Muscle of arm (tissue), 12 donors: ENCODE data around the gene PTPRN2. TPM values are rescaled to one million over a fixed set of nuclear protein-coding genes. Genes with fewer than 3 reads are reported as not detected.

ENCODE experiments used
- DNase-seq: peaks from one replicate; pipeline ENCODE4 v3.0.0-alpha.2; 2013
- polyA plus RNA-seq, 12 donors: library from polyadenylated mRNA; unstranded; fragments of 120-200 nt; gene quantifications; one replicate each; pipeline ENCODE4 v1.2.1, GENCODE V29; 2013; ENCODE audit not compliant: insufficient read length in 12 of 12

Gene PTPRN2
- polyA plus RNA-seq, 12 donors = 1.6 to 8.7 (median 2.3) TPM; not detected in 1

DNA sequence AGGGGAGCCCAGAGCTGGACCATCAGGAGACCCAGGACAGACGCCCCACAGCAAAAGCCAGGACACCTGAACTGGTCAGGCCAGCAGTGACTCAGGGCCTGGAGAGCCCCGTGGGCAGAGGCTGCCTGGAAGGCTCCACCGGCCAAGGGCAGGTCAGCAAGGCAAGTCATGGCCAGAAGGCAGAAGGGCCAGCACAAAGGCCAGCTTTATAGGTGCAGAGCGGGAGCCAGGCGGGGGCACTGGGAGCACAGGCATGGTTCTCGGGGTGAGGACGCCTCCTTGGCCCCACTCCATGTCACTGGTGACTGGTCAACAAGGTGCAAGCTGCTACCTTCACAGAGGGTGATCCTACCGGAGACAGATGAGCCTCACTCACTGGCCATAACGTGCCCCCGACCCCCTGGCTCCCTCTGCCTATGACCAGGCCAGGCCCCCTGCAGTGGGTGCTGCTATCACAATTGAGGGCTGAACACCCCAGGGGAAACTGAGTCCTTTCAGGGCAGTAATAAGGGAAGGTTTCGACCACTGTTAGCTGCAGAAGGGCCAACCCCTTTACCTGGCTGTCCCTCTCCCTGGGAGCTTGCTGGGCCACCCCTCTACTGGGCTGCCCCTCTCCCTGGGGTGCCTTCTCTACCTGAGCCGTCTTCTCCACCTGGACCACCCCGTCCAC, 317.4 kb downstream of the PTPRN2 start:
- DNase-seq = no peak

DNA sequence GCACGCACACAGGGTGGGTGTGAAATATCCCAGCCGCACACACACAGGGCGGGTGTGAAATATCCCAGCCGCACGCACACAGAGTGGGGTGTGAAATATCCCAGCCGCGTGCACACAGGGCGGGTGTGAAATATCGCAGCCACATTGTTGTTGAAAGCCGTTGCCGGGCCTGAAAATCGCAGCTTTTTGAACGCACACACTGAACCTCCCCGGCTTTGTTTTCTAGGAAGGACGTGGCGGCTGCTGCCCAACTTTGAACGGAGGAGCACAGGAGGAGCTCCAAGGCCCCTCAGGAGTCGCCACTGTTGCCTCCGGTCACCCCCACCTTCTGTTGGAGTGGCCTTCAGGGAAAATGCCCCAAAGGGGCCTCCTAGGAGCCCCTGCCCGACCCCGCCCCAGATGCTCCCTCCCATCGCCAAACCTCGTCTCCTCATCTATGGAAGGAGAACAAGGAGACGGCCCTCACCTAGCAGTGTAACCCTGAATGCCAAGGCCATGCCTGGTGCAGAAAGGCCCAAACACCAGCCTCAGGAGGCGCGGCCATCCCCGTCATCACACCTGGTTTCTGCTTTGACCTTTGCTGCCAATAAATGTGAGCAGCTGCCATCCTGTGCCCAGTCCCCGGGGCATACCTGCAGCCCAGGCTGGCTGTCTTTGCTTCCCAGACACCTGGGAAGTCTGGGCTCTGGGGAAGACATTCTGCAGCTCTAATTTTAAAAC, 318.6 kb downstream of the PTPRN2 start:
- DNase-seq = no peak

DNA sequence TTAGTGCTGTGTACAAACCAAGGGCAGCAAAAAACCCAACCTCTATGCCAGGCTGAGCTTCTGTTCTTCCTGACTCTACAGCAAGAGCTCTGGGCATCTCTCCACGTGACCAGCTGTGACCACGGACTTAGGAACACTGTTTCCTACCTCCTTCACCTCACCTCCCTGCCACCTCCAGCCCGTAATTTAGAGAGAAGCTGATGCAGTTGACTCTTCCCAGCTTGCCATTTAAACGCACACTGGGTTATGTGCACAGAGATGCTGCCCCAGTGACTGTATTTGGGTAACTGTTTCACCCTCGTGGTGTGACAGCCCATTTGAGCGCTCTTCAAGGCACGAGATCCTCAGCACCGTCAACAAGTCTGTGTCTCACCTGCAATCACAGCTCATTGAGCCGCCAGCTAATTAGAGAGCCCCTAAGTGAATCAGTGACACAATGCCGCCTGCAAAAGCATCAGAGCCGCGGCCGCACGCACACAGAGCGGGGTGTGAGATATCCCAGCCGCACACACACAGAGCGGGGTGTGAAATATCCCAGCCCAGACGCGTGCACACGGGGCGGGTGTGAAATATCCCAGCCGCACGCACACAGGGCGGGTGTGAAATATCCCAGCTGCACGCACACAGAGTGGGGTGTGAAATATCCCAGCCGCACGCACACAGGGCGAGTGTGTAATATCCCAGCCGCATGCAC, 319.7 kb downstream of the PTPRN2 start:
- no peak for DNase-seq

DNA sequence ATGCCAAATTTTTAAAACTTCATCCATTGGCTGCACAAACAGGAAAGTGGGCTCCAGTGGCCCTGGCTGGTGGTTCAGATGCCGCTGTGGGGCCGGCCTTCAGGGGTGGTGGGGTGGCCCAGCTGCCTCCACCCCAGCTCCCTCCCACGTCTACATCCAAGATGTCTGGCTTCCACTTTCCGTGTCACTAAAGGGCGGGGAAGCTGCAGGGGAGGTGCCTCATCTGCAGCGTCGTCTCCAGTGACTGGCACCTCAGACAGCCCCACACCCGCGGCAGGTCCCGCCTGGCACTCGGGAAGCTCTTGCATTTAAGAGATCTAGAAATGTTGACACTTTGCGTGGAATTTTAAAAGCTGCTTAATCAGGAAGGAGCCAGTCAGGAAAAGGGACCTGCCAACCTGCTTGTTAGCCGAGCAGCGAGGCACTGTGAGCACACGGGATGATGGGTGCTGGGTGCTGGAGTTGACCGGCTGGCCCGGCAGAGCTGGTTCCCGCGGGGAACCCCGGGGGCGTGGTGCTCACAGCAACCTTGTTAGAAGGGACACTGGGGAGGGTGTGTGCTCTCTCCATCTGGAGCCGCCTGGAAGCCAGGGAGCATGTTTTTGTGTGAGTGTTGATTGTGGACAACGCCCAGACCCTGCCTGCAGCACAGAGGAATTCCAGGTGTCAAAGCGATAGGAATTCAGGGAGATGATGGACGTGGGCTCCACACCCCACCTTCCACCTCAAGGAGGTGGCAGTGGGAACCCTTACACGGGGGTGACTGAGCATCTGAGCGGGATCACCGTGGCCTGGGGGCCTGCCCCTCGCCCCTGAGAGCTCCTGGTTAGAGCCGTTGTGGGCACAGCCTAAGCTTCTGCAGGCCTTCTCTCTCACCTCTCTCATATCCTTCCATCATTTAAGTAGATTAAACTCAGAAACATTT, 320.5 kb downstream of the PTPRN2 start:
- DNase-seq = no peak

DNA sequence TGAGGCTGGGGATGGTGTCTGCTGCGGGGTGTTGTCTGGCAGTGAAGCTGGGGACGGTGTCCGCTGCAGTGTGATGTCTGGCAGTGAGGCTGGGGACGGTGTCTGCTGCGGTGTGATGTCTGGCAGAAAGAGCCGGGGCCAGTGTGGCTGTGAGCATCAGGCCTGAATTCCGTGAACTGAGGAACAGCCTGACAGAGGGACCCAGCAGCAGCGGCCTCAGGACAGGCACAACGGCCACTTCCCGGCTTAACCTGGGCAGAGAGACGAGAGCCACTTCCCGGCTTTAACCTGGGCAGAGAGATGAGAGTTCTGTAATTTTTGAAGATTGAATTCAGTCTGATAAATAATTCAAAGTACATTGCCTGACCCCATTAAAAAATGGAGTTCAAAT, 321.2 kb downstream of the PTPRN2 start:
- no peak for DNase-seq

DNA sequence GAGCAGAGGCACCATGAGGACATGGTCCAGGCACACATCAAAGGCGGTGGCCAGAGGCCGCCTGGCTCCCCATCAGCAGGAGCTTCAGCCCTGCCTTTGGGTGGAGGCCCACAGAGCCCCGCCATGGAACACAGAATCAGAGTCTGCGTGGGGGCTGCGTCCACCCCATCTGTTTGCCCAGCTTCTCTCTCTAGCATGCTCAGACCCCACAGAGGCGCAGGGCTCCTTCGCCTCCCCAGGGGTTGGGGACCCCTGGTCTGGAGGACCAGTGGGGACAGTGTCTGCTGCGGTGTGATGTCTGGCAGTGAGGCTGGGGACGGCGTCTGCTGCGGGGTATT, 321.9 kb downstream of the PTPRN2 start:
- no peak for DNase-seq

DNA sequence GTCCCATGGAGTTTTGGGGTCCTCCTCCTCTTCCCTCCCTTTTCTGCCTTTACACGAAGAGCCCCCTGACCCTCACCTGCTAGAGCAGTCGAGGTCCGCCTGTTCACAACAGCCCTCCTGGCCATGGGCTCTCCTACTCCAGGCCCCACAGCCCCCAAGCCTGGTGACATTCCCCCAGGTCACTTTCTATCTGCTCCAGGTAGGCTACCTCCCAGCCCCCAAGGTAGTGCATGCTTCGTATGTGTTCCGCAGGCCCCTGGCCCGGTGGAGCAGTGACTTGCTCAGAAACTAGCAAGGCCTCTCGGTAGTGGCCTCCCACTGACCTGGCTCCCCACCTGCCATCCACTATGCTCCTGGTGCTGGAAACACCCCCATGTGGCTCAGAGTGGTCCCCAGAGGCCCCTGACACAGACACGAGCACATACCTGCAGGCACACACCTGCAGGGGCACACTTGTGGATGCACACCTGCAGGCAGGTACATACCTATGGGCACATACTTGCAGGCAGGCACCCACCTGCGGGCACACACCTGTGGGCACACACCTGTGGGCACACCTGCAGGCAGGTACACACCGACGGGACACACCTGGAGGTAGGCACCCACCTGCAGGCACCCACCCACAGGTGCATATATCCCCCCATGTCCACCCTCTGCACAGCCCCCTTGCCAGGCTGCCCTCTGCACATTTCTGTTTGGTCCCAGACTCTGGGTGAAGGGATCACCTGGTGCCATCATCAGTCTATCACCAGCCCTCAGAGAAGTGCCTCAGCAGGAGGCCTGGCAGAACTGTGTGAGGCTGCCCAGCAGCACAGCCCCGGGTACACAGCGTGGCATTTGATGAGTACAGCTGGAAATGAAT, 322.5 kb downstream of the PTPRN2 start:
- no peak for DNase-seq

DNA sequence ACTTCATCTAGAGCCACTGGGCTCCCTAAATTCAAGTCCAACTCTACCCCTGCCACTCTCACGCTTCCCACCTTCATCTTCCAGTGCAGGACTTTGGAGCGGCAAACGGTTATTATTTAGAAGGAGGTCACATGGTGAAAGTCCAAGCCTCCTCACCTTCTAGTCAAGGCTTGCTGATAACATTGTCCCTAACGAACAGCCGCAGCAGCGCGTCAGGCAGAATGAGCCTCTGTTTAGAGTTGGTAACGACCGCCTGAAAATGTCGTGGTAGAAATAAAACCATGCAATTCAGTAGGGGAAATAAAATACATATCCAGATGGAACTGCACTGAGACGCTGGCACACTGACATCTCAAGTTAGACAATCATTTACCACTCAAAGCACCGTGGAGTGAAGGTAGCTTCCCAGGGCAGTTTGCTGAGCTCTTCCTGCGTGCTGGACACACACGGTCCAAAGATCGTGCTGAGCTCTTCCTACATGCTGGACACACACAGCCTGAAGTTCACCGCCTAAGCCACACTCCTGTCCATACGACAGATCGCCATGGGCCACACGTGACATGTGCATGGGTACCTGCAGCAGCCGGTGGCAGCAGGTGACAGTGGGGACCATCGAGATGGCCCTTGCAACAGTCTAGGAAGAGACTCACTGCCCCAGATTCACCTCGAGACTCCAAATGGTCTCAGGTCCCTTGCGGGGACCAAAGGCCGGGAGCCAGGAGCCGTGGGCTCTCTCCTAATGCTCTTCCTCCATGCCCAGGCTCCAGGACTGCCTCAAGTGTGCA, 323.5 kb downstream of the PTPRN2 start:
- DNase-seq = no peak

DNA sequence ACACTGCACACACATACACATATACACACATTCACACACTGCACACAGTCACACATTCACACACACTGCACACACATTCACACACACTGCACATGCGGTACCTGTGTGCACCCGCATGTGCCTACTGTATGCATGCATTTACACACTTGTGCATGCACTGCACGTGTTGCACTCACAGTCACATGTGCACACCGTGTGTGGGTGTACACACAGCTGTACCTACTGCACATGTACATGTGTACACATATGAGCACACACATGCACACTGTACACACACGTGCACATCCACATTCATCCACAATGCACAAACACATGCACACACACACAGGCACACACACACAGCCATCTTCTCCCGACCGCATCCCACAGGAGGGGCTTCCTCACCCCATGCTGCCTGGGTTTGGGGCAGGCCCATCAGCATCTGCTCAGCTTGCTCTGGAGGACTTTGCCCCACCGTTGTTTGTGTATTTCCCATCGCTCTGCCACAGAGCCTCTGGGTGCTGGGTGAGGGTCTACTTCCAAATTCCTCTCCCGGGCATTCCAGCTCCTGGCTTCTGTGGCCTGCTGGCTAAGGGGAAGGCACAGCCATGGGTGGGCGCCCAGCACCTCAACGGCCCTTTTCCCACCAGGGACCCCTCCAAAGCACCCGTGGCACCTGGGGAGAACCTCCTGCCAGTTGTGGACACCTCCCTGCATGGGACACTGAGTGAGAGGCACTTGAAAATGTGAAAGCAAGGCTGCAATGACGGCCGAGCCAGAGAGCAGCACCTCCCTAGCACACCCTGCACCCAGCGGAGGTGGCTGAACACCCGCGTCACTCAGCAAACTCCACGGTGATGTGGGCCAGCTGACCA, 324.3 kb downstream of the PTPRN2 start:
- DNase-seq = no peak

DNA sequence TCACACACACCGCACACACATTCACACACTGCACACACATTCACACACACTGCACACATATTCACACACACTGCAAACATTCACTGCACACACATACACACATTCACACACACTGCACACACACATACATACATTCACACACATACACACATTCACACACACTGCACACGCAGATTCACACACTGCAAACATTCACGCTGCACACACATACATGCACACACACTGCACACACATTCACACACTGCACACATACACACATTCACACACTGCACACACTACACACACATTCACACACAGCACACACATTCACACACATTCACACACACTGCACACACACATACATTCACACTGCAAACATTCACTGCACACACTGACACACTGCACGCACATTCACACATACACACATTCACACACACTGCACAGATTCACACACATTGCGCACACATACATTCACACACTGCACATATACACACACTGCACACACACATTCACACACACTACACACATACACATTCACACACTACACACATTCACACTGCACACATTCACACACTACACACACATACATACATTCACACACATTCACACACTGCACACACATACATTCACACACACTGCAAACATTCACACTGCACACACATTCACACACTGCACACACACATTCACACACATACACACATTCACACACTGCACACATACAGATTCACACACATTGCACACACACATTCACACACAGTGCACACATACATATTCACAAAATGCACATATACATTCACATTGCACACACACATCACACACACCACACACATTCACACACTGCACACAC, 325.1 kb downstream of the PTPRN2 start:
- DNase-seq = no peak

DNA sequence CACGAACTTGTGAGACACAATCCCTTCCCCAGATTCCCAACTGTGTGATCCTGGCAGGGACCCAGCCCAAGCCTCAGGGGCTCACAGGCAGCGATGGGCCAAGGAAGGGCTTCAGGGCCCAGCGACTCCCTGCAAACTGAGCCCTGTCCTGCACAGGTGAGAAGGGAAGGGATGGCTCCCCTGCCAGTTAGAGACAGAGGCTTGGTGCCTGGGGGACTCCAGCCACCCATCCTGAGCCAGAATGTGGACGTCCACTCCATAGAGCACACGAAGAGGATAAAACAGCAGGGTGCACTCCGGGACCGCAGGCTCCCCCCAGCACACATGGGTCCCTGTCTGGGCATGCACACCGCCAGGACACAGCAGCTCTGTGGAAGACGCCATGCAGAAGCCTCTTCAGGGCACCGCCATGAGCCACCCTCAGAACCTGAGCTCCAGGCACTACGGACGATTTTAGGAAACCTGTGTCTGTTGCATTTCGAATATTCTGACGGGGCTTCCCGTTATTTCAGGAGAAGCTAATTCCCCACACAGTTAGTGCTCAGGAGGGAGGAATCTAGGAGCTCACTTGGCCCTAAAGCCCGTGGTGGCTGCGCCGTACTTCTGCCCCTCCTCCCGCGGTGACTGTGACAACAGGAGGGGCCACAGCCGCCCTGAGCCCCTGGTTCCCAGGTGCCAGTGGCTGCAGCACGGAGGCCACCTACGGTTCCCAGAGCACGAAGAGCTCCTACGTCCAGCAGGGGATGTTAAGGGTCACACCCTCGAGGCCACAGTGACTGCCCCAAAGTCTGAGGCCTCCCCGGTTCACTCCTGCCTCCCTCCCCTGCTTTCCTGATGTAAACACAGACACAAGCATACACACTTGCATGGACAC, 326.0 kb downstream of the PTPRN2 start:
- DNase-seq = no peak

DNA sequence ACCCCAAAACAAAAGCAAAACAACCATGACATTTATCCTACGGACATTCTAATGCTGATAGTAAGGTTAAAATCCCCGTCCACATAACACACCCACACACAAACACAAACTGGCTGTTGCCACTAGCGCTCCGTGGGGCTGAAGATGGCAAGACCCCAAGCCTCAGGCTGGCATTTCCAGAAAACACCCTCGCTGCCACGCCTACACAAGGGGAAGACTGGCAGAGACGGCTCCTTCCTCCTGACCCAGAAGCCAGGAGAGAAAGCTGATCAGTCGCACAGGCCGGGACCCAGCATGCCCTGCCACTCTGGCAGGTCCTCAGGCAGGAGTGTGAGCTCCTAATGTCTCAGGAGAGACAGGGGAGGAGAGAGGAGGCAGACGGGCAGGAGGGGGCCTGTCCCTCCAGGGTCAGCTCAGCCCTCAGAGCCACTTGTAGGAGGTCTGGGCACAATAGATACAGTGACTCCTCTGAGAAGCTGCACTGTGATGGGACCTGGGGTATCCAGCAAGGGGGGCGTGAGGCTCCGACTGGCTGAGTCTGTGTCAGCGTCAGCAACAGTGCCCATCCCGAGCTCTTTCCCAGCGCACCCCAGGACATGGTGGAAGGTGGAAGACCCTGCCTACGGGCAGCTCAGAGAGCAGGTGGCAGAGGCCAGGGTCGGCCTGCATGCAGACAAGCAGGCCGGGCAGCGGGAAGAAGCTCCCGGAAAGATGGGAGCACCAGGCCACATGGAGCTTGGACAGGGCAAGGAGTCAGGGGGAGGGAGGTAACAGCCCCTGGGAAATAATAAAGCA, 326.9 kb downstream of the PTPRN2 start:
- no peak for DNase-seq

DNA sequence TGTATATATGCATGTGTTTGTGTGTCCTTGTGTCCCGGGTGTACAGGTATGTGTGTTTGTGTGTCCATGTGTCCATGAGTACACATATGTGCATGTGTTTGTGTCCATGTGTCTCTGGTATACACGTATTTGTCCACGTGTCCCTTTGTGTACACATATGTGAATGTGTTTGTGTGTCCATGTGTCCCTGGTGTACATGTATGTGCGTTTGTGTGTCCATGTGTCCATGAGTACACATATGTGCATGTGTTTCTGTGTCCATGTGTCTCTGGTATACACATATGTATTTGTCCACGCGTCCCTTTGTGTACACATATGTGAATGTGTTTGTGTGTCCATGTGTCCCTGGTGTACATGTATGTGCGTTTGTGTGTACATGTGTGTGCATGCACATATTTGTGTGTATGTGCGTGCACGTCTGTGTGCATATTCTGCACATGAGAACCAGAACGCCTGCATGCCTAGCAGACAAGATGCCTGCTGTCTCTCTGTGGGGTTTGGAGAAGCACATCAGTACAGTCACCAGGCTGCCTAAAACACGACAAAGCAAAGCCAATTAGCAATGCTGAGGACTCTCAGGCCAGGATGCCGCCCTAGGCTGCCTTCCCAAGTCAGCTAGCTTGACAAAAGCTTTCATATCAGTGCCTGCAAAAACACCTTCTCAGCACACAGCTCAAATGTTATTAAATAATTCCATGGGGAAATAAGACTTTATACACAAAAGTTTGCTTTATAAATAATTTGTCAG, 327.8 kb downstream of the PTPRN2 start:
- no peak for DNase-seq

DNA sequence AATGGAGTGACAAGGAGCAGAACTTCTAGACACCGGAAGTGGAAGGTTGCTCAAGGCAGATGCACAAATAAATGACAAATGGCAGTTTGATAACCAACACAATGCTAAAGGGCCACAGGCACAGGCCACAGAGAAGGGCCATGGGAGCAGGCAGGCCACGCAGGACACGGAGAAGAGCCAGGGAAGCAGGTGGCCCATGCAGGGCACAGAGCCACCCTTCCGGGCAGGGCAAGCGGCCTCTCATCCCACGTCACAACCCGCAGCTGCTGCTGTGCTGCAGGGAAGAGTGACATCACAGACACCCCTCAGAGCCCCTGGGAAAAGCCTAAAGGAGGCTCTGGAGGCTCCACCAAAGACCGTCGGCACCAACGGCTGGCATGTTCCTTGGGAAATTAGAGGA, 328.5 kb downstream of the PTPRN2 start:
- DNase-seq = no peak

DNA sequence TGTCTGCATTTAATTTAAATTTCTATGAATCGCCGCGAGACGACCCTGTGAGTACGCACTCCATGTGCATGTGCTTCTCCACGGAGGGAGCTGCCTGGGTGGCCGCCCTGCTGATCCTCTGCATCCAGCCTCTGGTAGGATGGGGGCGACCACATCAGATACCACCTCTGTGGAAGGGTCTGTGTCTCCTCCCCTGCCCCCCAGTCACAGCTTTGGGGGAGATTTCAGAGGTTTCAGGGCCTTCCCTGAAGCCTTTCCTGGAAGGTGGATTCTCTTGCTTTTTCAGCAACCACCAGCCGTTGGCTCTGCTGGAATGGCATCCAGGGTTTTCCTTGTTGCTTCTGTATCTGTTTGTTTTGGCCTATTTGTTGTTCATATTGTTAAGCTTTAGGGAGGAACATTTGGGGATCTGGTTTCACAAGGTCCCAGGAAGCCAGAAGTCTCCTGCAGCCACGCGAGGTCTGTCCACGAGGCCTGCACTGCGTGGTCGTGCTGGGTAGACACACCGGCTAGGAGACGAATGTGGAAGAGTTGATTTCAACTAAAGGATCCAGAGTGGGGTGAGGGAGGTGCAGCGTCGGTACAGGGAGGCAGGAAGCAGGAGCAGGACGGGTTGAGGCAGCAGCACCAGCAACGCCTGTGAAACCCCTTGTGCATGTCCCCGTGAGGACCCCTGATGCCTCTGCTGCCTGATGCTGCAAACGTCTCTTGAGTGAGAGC, 329.1 kb downstream of the PTPRN2 start:
- DNase-seq = no peak
